Activated CD4-positive, alpha-beta T cell treated with anti-CD3 and anti-CD28 coated beads, Interleukin-10, Interleukin-2, amounts not matched to agents 100 ng/mL and 50 ng/mL, durations not matched to agents 16 hours and 8 hours (primary cell): Measurements from ENCODE around the gene MRM3.
"Not testable (repeated sequence)": the region's sequence is repeated elsewhere in the genome, so short reads cannot be mapped to it uniquely, and the experiment has no call there.

Experiments used
- DNase-seq: peaks from one replicate; pipeline ENCODE4 v3.0.0-alpha.2; 2020

The MRM3 gene

DNA sequence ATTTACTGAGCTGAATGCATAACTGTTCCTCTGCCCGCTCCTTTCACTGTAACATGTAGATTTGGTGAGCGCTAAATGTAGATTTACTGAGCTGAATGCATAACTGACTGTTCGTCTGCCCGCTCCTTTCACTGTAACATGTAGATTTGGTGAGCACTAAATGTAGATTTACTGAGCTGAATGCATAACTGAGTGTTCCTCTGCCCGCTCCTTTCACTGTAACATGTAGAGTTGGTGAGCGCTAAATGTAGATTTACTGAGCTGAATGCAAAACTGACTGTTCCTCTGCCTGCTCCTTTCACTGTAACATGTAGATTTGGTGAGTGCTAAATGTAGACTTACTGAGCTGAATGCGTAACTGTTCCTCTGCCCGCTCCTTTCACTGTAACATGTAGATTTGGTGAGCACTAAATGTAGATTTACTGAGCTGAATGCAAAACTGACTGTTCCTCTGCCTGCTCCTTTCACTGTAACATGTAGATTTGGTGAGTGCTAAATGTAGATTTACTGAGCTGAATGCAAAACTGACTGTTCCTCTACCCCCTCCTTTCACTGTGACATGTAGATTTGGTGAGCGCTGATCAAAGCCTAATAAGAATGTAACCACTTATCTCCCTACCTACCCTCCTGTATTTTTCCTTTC, 26.7 kb upstream of the MRM3 start:
- not testable (repeated sequence) for DNase-seq

DNA sequence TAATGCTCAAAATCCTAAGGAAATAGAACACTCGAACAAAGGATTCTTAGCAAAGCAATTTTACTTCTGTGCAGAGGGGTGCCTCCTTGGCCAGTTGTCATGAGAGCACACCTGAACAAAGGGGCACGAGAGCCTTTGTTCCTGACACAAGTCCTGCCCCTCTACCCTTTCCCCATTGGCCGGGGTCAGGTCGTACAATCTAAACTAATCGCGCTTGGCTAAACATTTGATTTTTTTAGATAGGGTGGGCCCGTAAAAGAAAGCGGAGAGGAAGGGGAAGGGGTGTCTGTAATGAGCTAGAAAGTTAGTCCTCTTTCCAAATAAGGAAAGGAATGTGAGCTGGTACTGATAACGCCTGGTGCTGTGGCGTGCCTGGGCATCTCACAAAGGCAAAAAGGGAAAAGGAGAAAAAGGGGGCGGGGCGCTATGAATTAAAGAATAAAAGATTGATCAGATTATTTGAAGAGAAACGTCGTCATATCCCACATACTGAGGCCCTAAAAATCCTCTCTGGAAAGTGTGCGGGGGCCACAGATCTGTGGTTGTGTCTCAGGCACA, 26.1 kb upstream of the MRM3 start:
- not testable (repeated sequence) for DNase-seq

DNA sequence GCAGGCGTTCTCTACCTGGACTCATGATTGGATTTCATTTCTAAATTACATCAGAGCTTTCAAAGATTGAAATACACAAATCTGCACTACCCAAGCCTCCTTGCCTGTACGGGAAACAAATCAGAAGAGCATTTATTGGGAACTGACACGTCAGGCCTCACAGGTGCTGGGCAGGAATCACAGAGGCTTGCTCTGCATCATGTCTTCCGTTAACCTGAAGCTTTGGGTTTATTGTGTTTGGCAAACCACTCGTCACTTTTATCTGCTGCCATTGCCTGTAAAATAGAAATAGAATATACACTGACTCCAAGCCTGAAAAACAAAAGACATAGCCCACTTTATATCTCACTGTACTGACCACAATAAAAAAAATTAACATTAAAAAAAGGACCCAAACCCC, 22.2 kb upstream of the MRM3 start:
- no peak for DNase-seq

DNA sequence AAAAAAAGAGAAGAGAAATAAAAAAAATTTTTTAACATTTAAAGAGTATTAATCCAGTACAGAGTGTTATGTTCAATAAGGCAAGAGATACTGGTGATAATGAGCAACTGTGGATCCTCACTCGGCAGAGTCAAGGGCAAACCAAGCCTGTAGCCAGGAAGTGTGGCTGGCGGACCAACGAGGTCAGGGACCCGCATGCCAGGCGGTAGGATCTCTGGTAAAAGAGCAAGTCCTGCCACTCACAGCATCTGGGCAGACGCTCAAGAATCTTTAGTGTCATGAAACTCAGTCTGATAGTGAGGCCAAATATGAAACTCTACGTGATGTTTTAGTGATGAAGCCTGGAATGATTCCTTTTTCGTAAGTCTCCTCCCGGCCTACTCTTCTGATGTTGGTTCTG, 21.8 kb upstream of the MRM3 start:
- DNase-seq, result no peak

DNA sequence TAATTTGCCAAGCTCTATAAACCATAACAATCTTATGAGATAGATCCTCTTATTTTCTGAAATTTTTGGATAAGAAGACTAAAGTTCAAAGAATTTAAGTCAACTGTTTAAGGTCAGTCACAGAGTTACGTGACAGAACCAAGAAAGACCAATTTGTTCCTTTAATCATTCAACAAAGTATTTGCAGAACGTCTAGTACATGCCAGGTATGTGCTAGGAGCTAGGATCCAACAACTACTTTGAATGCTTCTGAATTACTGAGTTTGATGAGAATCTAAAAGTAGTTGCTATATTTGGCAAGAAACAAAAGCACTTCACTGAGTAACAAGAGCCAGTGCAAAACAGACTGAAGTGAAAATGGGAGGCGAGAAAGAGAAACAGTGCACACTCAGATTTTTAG, 15.1 kb upstream of the MRM3 start:
- DNase-seq, result no peak

DNA sequence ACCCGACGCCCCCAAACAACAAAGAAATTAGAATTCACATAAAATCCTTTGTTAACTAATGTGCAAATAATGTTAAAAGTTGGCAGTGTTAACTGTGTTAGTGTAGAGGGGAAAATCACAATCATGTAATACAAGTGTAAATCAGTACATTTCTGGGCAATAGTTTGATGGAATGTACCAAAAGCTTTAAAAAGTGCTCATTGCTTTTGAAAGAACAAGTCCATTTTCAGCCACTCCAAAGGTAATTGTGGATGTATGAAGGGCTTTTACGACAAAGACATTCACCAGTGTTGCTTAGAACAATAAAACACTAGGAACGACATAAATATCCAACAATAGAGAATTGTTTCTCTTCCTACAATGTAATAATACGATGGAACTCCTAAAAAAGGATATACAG, 9.1 kb upstream of the MRM3 start:
- DNase-seq, result no peak

DNA sequence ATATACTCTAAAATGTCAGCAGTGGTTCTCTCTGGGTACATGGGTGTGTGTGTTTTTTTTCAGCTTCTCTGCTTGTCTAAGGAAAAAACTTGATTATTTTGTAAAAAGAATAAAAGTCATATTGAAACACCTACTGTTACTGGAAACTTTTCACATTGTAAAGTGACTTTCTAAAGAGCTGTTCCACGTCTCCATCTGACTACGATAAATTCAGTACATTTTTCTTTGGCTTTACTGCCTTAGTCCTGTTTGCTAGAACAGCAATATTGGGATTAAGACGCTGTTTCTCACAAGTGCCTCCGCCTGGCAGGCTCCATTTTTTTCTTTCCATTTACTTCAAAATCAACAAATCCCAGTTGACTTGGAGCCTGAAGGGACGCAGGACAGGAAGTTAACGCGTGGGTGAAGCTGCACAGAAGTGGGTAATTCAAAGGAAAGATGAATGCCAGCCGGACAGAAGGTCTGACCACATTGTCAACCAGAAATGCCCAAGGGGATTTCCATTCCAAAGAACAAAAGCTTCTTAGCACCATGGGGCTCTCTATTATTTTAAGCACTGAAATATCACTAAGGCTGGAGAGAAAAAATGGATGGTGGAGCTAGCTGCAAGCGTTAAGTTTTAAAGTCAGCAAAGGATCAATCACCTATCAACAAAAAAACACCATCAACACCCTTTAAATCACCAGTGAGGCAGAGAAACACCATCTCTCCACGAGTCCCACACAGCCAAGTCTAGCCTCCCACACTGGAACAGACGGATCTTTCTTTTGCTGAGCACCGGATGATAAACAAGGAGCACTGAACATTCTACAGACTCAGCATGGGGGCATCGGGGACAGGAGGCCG, 8.5 kb upstream of the MRM3 start:
- peak; percentile 57 for DNase-seq

DNA sequence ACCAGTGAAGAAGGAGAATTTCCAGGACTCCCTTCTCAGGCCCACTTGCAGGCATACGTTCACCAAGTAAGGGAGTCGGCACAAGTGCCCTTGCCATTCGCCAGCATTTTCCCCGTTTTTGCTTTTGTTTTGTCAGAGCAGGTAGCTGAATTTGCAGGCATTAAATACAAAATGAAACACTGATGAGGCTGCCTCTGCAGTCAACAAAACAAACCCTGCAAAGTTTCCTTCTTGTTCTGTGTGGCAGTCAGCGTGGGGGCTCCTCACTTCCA, 7.9 kb upstream of the MRM3 start:
- no peak for DNase-seq

DNA sequence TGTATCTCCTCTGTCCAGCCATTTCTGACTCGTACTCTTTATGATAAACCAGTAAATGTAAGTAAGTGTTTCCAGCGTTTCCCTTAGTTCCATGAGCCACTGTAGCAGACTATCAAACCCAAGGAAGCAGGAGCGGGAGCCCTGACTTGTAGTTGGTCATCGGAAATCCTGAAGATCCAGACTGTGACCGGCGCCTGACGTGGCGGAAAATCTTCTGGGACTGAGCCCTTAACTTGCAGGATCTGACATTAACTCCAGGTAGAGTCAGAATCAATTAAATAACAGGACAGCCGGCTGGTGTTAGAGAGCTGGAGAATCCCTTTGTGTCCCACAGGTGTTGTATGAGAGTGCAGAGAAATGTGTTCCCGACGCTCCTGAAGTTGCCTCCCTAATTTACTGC, 4.1 kb upstream of the MRM3 start:
- DNase-seq, result no peak

DNA sequence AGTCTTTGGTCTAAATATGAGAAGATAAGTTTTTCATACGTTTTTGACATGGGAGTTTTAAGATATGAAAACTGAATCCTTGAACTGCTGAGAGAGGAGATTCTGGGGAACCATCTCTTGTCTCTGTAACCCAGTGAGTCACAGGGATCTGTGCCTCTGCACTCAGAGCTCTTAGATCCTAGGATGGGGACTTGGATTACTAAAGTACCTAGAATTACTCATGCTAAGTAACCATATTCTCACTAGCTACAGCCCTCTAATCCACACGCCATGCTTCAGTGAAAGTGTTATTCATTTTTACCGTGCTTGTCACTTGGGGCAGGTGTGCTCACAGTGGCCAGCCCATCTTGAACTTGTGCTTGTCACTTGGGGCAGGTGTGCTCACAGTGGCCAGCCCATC, 2.0 kb downstream of the MRM3 start:
- peak; percentile 16 for DNase-seq

DNA sequence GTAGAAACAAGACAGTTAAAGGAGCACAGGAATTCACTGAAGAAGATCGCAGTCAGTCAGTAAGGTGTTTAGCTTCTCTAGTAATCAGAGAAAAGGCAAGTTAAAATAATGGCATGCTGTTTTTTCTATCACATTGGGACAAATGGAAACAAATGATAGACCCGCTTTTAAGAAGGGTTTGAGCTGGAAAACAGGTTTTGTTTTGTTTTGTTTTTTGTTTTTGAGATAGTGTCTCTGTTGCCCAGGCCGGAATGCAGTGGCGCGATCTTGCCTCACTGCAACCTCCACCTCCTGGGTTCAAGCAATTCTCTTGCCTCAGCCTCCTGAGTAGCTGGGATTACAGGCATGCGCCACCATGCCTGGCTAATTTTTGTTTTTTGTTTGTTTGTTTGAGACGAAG, 3.7 kb downstream of the MRM3 start:
- DNase-seq, result not testable (repeated sequence)

DNA sequence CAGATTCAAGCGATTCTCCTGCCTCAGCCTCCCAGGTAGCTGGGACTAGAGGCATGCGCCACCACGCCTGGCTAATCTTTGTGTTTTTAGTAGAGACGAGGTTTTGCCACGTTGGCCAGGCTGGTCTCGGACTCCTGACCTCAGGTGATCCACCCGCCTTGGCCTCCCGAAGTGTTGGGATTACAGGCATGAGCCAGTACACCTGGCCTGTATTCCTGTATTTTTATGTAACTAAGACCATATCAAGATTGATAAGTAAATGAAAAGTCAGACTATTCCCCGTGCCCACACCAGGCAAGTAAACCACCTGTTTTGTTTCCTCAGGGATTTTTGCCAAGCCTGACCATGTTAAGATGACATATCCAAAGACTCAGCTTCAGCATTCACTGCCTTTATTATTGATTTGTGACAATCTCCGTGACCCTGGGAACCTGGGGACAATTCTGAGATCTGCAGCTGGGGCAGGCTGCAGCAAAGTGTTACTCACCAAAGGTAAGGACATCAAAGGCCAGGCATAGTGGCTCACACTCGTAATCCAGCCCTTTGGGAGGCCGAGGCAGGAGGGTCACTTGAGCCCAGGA, 5.6 kb downstream of the MRM3 start:
- DNase-seq, result no peak

DNA sequence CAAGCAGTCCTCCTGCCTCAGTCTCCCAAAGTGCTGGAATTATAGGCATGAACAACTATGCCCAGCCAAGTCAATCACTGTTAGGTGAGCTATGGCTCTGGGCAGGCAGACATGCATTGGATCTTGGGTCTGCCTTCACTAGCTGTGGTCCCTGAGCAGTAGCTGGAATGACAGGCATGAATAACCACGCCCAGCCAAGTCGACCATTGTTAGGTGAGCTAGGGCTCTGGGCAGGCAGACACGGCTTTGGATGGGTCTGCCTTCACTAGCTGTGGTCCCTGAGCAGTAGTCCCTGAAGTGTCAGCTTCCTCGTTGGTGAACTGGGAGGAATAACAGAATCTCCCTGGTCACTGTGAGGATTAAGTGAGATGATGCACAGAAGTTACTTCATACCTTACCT, 6.4 kb downstream of the MRM3 start:
- DNase-seq, result no peak

DNA sequence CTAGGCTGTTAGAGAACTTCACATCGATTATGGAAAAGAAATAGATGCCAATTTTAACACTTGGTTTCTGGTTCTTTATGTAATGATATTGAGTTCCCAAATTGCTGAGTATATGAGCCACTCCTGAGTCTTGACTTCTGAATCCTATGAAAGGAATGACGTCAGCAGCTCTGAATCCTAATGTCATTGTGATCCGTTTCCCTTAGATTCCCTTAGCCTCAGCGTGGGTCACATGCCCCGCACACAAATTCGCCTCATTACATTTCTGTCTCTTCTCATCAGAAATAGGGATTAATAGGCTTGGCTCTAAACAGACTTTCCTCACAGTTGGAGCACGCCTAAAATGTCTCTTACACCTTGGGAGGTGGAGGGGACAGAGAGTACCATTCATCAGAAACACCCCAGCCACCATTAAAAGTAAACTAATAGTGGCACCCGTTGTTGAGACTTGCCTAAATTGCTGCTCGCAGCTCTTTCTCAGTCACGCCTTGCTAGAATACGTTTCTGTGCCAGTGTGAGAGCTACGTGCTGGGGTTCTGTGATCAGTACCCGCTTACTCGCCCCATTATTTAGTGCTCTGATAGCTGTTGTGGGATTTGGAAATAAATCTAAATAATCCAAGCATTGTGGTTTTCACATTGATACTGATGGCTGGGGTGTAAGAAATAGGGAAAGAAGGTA, 7.1 kb downstream of the MRM3 start:
- DNase-seq, result no peak

DNA sequence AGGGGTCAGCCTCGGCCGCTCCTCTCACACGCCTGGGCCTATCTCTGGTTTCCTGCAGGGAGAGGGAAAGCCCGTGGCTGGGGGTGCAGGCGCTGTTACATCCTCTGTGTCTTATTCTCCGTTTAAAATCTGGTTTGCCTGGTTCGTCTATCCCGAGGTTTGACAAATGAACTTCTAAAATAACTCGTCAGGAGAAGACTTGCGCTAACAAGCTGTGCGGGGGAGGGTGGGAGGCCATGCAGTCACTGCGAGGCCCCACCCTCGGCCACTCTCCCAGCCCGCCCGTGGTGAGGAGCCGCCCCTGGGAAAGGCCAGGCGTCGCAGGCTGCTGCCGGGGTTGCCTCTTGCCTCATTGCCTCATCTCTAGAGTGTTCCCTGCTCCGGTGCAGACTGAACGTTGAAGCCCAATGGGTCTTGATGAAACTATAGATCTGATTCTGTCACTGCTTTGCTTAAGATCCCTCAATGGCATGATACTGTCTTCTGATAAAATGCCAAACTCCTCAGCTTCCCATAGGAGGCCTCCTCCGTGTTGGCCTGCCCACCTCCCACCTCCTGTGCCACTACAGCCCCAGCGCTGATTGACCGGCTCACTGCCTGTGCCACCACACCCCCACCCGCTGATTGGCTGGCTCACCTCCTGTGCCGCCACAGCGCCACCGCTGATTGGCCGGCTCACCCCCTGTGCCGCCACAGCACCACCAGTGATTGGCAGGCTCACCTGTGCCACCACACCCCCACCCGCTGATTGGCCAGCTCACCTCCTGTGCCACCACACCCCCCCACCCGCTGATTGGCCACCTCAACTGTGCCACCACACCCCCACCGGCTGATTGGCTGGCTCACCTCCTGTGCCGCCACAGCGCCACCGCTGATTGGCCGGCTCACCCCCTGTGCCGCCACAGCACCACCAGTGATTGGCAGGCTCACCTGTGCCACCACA, 8.0 kb downstream of the MRM3 start:
- not testable (repeated sequence) for DNase-seq

DNA sequence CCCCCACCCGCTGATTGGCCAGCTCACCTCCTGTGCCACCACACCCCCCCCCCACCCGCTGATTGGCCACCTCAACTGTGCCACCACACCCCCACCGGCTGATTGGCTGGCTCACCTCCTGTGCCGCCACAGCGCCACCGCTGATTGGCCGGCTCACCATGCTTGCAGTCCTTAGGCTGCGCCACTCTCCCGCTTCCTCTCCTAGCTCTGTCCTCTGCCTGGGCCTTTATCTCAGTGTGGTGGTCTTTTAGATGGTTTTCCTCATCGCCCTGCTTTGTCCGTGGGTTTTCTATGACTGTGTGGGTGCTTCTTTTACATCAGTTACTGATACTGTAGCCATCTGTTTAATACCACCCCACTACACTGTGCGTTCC, 8.7 kb downstream of the MRM3 start:
- not testable (repeated sequence) for DNase-seq

DNA sequence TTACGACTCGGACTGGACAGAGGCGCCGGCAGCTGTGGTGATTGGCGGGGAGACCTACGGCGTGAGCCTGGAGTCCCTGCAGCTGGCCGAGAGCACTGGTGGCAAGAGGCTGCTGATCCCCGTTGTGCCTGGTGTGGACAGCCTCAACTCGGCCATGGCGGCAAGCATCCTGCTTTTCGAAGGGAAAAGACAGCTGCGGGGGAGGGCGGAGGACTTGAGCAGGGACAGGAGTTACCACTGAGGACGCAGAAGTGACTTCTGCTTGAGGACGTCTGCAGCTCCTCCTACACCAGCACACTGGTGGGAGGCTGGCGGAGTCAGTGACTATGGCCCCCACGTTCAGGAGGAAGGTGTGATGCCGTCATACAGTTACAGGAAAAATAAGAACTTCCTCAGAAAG, 9.7 kb downstream of the MRM3 start:
- no peak for DNase-seq

DNA sequence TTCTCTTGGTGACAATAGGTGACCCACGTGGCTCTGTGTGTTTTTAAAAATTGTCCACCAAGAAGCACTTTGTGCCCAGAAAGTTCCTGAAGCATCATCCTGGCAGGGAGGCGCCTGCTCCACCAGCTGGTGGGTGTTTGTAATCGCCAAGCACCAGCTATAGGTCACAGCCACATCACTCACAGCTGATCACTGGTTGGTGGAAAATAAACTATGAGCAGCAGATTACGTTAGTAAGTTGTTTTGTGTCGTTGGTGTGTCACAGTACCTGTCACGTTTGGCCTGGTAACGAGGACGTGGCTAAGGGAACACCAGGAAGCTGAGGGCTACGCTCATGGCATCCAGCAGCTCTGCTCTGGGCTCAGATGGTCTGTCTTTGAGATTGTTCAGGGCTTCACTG, 10.1 kb downstream of the MRM3 start:
- DNase-seq, result no peak

DNA sequence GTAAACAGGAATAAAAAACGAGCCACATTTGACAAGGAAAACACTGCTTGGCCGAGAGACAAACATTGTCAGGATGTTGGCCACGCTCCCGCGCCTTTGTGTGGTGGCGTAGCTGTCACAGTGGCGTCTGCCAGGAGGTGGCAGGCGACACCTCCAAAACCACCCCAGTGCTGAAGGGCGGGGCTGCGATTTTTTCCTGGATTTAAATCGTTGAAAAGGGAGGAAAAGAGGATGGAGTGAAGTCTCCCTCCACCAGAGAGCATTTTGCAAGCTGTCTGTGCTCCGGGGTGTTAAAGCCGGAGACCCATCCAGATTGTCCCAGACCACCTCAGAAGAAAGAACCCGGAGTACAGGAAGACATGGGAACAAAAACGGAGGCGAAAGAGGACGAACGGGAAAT, 12.7 kb downstream of the MRM3 start:
- peak; percentile 50 for DNase-seq

DNA sequence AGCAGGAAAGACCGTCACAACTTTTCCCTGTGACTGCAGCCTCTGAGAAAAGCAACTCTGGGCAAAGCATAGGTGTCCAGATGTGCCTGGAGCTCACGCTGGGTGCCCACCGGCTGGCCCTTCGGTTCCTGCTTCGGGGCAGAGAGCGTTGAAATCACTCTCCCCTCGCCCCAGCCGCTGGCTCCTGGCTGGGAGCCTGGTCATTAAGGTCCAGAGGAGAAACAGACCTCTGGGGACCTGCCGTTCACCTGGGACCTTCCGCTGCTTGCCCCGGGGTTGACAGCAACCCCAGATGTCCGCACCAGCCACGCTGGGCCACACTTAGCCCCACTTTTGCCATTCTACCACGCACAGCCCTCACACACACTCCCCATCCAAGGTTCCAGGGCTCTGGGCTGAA, 13.1 kb downstream of the MRM3 start:
- DNase-seq, result no peak

DNA sequence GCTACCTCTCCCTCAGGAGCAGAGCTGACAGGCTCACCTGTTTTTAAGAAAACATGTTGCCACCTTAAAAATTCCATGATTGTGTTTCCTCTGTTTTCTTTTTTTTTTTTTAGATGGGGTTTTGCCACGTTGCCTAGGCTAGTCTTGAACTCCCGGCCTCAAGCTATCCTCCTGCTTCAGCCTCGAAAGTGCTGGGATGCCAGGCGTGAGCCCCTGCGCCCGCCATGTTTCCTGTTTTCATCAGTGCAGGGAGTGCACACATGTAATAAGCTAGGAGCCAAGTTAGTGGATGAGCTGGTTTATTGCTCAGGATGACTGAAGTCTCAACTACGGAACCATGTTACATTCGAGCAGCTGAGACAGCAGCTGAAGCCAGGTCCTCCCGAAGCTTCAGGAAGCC, 13.6 kb downstream of the MRM3 start:
- DNase-seq, result no peak

DNA sequence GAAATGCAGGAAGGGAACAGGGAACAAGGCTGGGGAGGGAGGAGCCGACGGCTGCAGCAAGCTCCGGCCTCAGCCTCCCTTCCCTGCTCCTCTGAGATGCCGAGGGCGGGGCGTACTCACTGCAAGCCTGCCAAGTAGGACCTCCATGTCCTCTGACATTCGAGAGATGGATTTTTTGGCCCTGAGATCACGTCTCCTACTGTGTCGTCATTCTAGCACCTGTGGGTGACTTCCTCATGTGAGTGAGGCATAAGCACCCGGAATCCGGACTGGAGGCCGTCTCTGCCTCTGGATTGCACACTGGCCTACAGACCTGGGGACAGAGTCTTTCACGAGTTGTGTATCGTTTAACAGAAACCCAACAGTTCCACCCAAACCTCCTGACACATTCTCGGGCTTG, 14.5 kb downstream of the MRM3 start:
- DNase-seq, result no peak
